Colonic mucosa (tissue), 4 donors: ENCODE data around the gene AGAP1. TPM values are rescaled to one million over a fixed set of nuclear protein-coding genes. Genes with fewer than 3 reads are reported as not detected.

ENCODE experiments used
- DNase-seq: peaks from one replicate; pipeline ENCODE4 v3.0.0-alpha.2; 2020
- H3K27ac ChIP-seq: fragments of 200-600 bp; one replicate; pipeline ENCODE4 v1.8.0; 2021
- H3K27me3 ChIP-seq: fragments of 200-600 bp; one replicate; pipeline ENCODE4 v1.8.0; 2021
- H3K36me3 ChIP-seq: fragments of 200-600 bp; one replicate; pipeline ENCODE4 v1.8.0; 2021
- H3K4me1 ChIP-seq: fragments of 200-600 bp; one replicate; pipeline ENCODE4 v1.8.0; 2021; ENCODE audit warnings: mild to moderate bottlenecking
- H3K4me3 ChIP-seq: fragments of 200-600 bp; one replicate; pipeline ENCODE4 v1.8.0; 2021
- H3K9ac ChIP-seq, 2 donors: one replicate each; pipeline ENCODE4 v1.7.0; 2013; ENCODE audit warnings: control low read depth in 2 of 2, low read depth in 2 of 2, low read length in 2 of 2
- H3K9me3 ChIP-seq: fragments of 200-600 bp; one replicate; pipeline ENCODE4 v1.8.0; 2021
- intact Hi-C: fragments of 100-400 bp; cut with DNase I; formaldehyde crosslinking; loops from one replicate; pipeline ENCODE4 v1.14.1; 2022
- total RNA-seq, 2 donors: library from RNA; stranded (reverse); fragmentation: NEBNext Ultra II Directional in 1 of 2; extraction: Animal tissue kit (Norgen Biotek cat#: 25700) in 1 of 2; gene quantifications; one replicate each; pipeline ENCODE4 v1.2.1, GENCODE V29; 2021
- TF ChIP-seq, protein P1 (sequence below): fragments of 200-600 bp; IDR thresholded peaks from one replicate; pipeline ENCODE4 v1.8.0; 2022; ENCODE audit warnings: antibody characterized with exemption, mild to moderate bottlenecking
- donor health status: healthy.
- donor health status: DM: no; HTN: no; CAD: no.
- donor health status: DM: no; HTN: no; CAD: no.

The AGAP1 gene
- total RNA-seq, 2 donors from 2014 or later: 62.1 to 62.9 TPM

DNA sequence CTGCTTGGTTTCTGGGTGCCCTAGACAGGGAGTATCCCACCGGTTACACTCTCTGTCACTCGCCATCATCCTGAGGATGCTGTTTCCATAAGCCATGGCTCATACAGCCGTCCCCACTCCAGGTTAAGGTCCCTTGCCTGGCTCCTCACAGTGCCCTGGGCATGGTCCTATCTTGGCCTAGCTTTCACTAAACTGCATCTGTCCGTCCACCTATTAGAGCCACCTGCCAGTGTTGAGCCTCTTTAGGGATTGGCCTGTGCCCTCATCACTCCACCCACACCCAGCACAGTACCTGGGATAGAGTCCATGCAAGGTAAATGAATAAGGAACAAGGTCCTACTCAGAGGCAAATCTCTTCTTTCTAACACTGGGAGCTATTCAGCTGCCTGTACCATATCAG is 354.2 kb downstream of the AGAP1 start:
- H3K27ac ChIP-seq: no peak overlapping the region
- no peak overlapping the region for H3K4me3 ChIP-seq
- H3K4me1 ChIP-seq: no peaks in the 10 kb centered on the region
- no peak overlapping the region for H3K9ac ChIP-seq
- no peaks in the 10 kb centered on the region for H3K36me3 ChIP-seq
- intact Hi-C loops: no loop called here
- H3K9me3 ChIP-seq: no peaks in the 10 kb centered on the region
- no peak for DNase-seq
- H3K27me3 ChIP-seq: no peaks in the 10 kb centered on the region
- TF ChIP-seq, protein P1, sequence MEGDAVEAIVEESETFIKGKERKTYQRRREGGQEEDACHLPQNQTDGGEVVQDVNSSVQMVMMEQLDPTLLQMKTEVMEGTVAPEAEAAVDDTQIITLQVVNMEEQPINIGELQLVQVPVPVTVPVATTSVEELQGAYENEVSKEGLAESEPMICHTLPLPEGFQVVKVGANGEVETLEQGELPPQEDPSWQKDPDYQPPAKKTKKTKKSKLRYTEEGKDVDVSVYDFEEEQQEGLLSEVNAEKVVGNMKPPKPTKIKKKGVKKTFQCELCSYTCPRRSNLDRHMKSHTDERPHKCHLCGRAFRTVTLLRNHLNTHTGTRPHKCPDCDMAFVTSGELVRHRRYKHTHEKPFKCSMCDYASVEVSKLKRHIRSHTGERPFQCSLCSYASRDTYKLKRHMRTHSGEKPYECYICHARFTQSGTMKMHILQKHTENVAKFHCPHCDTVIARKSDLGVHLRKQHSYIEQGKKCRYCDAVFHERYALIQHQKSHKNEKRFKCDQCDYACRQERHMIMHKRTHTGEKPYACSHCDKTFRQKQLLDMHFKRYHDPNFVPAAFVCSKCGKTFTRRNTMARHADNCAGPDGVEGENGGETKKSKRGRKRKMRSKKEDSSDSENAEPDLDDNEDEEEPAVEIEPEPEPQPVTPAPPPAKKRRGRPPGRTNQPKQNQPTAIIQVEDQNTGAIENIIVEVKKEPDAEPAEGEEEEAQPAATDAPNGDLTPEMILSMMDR: no peak

DNA sequence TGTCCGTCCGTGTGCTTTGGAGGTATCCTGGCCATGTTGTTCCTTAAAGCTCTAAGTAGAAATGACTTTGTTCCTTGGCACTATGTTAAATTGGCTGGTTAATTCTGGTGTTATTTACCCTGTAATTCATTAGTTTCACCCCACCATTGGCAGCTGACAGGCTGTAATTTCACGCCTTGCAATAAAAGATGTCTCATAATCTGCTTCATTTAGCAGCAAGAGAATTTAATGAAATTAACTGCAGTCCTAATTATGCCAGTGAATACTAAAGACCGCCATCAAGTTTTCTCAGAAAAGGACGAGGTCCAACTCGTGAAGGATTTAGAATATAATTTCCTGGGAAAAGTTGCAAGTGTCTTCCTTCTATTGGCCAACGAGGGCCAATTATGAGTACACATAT is 355.1 kb downstream of the AGAP1 start:
- DNase-seq: no peak
- Histone ChIP-seq H3K27ac (no peak overlapping the region), H3K4me1 (no peaks in the 10 kb centered on the region), H3K36me3 (no peaks in the 10 kb centered on the region), H3K9ac (no peak overlapping the region), H3K27me3 (no peaks in the 10 kb centered on the region), H3K4me3 (no peak overlapping the region), H3K9me3 (no peaks in the 10 kb centered on the region)
- TF ChIP-seq, protein P1: no peak
- intact Hi-C loops: no loop called here

DNA sequence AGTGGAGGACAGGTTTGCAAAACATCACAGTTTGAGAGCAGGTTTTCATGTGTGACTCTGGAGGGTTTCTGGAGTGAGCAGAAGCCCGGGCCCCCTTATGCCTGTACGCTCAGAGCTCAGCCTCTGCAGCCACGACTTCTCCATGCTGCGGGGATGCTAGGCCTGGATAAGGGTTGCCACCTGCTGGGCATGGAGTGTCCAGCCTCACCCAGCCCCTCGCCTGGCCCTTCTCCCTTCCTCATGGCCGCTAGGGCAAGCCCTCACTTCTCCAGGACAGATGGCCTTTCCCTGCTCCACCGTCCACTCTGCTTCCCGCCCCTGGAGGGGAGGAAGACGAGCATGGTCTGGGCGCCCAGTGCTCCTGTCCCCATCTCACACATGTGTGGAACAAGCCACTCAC is 355.6 kb downstream of the AGAP1 start:
- Histone ChIP-seq H3K27ac (no peak overlapping the region), H3K4me3 (no peak overlapping the region), H3K27me3 (no peaks in the 10 kb centered on the region), H3K9me3 (no peaks in the 10 kb centered on the region), H3K4me1 (no peaks in the 10 kb centered on the region), H3K9ac (no peak overlapping the region), H3K36me3 (no peaks in the 10 kb centered on the region)
- intact Hi-C loops: no loop called here
- no peak for DNase-seq
- TF ChIP-seq, protein P1: no peak

DNA sequence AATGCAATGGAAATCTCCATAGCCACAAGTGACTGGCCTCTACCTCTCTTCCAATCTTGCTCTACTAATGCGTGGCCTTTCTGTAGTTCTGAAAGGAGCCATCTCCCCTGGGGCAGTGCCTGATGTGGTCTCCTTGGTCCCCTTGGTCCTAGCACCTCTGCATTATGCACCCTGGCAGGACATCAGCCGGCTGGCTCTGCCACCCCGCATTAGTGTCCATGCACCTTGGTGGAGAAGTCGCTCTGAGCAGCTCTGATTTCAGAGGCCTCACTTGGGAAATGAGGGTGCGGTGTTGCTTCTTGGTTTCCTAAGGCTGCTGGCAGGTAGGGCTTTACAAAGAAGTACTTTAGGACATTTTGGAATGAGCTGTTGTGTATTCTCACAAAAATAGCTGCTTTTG is 356.4 kb downstream of the AGAP1 start:
- intact Hi-C loops: no loop called here
- no peaks in the 10 kb centered on the region for H3K27me3 ChIP-seq
- no peaks in the 10 kb centered on the region for H3K4me1 ChIP-seq
- no peaks in the 10 kb centered on the region for H3K36me3 ChIP-seq
- H3K9ac ChIP-seq: no peak overlapping the region
- H3K27ac ChIP-seq: no peak overlapping the region
- no peak overlapping the region for H3K4me3 ChIP-seq
- TF ChIP-seq, protein P1: no peak
- no peak for DNase-seq
- no peaks in the 10 kb centered on the region for H3K9me3 ChIP-seq

DNA sequence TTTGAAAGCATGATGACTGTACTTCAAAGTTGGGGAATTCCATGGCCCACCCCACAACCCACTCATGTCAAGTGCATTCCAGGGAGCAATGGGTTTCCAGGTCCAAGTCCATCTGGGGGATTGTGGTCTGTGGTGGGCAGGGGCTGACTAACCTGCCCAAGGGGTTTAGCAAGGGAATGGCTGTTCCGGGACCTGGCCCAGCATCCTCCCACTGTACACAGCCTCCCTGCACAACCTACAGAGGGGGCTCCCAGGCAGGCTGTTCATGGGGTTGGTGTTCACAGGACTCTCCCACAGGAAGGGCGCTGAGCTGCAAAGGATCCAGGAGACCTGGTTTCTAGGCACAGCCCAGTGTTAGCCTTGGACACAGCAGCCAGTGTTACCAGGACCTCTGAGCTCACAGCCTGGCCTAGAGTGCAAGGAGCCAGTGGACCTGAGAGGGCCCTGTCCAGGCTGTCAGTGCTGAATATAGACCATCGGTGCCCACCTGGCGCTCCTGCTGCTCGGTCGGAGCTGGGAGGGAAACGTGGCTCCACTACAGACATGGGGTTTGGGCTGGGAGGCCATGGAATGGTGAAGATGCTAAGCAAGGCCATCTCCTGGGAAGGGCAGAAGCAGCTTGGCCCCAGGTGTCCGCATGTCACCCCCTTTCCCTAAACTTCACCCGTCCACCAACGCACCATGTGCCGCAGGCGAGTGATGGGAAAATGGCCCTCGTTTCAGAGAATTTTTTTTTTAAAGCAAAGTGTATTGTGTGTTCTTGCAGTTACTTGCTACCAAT is 357.1 kb downstream of the AGAP1 start:
- Histone ChIP-seq H3K9ac (no peak overlapping the region), H3K4me1 (no peaks in the 10 kb centered on the region), H3K36me3 (no peaks in the 10 kb centered on the region), H3K4me3 (no peak overlapping the region), H3K27me3 (no peaks in the 10 kb centered on the region), H3K9me3 (no peaks in the 10 kb centered on the region), H3K27ac (no peak overlapping the region)
- TF ChIP-seq, protein P1: no peak
- intact Hi-C loops: no loop called here
- no peak for DNase-seq
